Measurements from ENCODE around the gene GPR143.
"Not testable (repeated sequence)": the region's sequence is repeated elsewhere in the genome, so short reads cannot be mapped to it uniquely, and the experiment has no call there.

The GPR143 gene

GRCh38 chrX:9765737-9766097 lies at the start of gene GPR143:
Gene GPR143, minus strand, starts transcription at chrX:9765847. Its CDS starts 30 bp downstream, at chrX:9765817.
- DNase-seq: no peak

DNA sequence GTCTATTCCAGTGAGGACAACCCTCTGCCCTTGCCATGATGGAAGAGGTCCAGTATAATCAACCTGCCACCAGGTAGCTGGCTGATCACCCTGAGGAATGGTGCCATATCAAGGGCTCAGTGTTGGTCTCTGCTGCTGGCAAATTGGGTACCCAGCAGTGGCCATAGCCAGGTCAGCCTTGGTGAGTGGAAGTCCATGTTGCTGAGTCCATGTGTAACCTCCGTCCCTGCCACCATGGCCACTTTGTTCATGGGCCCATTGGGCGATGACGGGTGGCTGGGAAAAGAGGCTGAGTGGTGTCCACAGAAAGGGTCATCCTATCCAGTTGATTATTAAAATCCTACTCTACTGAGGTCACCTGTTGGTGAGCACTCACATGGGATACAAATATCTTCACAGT lies 45.4 kb upstream of the GPR143 start:
- not testable (repeated sequence) for DNase-seq

DNA sequence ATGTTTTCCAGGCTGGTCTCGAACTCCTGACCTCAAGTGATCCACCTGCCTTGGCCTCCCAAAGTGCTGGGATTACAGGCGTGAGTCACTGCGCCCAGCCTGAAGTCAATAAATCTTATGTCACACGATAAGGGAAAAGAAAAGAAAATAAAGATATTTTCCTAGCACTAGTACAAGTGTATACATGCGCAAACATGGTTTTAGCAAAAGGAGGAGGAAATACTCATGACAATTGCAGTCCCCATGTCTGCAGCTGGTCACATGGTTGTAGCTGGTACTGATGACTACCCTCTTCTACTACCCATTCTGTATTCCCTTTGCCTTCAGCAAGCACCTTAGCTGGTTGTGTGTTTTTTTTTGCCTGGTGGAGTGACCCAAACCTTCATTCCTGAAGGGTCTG lies 44.2 kb upstream of the GPR143 start:
- DNase-seq: not testable (repeated sequence)

- DNase-seq: no peak
These were observed 41.9 kb upstream of the GPR143 start for GRCh38 chrX:9807355-9808182.

DNA sequence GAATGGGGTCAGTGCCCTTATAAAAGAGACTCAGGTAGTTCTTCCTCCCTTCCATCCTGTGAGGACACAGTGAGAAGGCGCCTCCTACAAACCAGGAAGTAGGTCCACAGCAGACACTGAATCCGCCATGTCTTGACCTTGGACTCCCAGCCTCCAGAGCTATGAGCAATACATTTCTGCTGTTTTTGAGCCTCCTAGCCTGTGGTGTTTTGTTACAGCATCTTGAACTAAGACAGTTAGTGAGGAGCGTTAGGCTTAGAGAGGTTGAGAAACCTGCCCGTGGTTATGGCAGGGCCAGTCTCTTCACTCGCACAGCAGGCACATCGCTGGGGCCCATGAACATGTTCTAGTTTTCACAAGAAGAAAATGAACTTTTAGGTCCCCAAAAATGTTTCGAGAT lies 40.3 kb upstream of the GPR143 start:
- DNase-seq: no peak

DNA sequence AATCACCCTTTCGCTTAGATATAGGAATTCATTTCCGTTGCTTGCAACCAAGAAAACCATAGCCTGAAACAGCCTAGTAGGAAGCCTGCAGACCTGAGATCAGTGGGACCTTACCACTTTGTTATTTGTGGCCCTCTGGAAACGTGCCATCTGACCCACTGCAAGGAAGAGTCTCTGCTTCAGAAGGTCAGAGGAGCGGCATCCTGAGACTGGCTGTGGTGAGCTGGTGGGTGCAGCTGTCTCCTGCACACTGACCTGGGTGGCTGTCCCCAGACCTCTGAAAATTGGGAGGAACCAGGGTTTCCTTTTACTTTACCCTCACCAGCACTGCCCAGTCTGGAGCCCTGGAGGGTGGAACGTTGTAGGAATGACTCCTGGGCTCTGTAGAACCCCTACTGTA lies 38.8 kb upstream of the GPR143 start:
- no peak for DNase-seq

DNA sequence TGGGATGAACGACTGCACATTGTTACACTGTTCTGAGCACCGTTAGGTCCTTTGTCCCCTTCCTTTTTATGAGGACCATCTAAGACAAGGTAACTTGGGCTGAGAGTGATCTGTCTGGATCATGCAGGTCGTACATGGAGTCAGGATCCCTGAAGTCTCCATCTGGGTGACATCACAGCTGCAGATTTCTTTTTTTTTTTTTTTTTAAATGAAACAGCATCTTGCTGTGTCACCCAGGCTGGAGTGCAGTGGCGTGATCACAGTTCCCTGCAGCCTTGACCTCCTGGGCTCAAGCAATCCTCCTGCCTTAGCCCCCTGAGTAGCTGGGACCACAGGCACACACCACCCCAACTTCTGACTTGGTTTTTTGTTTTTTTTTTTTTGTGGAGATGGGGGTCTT lies 37.1 kb upstream of the GPR143 start:
- DNase-seq: no peak

- DNase-seq: no peak
These were observed 32.0 kb upstream of the GPR143 start for GRCh38 chrX:9797384-9798360.

DNA sequence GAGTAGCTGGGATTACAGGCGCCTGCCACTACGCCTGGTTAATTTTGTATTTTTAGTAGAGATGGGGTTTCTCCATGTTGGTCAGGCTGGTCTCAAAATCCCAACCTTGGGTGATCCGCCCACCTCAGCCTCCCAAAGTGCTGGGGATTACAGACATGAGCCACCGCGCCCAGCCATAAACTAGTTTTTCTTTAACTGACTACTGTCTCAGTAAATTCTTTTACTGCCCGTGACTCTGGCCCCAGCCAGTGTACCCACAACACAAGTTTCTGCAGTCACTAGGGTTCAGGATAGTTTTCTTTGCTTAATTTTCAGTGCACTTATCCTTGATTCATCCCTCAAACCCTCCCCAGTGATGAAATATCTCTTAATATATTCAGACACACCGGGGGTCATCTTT lies 28.8 kb upstream of the GPR143 start:
- no peak for DNase-seq

DNA sequence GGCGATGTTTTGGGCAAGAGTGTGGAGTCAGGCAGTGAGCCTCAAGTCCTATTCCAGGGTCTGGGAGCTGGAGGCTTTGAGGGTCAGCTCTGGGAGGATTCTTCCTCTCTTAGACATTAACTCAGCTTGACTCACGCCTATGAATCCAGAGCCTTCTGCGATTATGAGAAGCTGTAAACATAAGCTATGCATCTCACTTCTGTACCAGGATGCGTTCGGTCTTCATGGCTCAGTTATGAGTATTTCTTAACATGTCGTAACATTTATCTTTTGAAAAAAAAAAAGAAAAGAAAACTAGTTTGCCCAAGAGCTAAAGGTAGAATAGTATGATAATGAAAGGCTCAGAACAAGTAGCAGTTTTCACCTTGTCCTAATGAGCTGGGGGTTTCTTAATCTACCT lies 25.2 kb upstream of the GPR143 start:
- peak; percentile 26 for DNase-seq

DNA sequence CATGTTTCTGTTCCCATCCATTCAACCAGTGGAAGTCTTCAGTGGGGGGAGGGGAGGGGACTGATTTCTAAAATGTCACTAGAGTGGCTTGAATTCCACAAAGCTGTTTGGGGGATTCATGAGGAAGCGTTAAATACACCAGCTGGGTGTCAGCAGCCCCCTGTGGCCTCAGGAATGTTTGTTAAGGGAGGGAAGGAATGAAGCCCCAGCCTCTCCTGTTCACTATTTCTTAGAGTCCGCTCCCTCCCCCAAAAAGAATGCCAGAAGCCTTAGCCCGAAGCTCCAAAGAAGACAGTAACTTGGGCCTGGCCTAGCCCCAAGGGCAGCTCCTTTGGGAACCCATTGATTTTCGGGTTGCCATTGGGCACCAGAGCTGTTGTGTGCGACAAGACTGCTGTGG lies 23.9 kb upstream of the GPR143 start:
- no peak for DNase-seq

DNA sequence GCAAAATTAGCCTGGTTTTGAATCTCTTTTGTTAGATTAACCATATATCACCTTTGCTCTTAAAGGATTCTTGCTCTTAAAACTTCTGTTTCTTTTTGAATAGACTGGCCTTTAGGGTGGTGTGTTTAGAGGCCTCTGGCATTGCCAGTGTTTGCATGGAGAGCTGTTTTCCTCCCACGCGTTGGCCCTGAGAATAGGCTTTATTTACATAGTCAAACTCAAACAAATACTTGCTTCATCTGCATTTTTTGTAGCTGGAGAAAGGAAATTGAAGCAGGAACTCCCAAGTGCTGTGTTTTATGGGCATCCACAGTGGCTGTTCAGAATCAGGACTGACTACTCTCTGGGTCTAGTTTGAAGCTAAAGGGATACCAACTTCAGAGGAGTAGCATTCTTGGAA lies 23.3 kb upstream of the GPR143 start:
- peak; percentile 39 for DNase-seq

DNA sequence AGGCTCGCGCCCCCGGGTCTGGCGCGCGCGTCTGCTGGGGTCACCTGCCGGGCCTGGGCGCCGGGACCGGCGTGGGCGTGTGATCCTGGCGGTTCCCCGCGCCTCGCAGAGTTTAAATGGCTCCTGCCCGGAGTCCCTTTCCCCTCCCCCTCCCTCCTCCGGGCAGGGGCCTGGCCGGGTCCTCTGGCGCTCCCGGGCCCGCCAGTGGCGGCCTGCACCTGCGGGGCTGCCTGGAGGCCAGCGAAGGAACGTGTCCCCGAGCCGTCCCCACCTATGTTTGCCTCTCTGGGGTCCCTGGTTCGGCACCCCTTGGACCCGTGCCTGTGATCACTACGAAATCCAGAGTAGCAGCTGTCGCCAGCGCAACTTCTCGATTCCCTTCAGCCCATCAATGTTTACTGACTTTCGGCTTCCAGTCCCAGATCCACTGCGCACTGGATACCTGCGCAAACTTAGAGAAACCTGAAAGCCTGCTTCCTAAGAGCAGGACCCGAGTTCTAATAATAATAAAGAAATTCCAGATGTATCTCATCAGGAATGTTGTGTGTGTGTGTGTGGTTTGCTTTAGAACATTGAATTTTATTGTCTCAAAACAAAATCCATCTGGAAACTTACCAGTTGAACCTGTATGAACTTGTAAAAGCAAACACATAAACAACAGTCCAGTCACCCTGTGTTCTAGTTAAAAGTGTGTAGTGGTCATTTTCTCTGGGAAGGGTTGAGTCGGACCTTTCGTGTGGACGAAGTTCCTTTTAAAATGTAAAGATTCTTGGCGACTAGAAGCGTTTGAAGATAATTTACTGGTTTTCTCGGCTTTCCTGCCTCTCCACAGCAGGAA lies 21.4 kb upstream of the GPR143 start:
- DNase-seq: no peak

DNA sequence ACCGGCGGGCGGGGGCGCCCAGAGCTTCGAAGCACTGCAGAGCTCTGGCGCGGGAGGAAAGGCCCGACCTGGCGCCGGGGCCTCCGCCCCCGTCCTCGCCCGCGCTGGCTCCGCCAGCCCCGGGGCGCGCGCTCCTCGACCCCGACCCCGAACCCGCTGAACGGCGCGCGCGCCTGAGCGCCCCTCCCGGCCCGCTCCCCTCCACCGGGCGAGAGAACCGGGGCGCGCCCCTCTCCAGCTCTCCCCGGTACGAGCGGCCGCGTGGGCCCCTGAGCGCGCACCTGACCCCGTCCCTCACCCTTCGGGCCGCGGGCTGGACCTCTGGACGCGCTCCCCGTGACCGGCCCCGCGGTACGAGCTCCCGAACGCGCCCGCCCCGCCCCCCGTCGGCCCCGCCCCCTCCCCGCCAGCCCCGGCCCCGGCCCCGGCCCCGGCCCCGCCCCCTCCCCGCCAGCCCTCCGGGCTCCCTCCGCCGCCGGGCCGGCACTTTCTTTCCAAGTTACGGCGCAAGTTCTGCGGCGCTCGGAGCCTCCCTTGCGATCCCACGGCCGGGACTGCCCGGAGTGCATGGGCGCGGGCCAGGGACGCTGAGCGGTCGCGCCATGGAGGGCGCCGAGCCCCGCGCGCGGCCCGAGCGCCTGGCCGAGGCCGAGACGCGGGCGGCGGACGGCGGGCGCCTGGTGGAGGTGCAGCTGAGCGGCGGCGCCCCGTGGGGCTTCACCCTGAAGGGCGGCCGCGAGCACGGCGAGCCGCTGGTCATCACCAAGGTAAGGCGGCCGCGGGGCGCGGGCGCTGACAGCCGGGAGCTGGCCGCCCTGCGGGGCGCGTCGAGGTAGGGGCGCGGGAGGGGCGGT lies 20.5 kb upstream of the GPR143 start, which contains the start of gene SHROOM2:
Gene SHROOM2 (plus strand): TSS at position 486 of the 854 bp plus-strand sequence. CDS start 117 bp downstream, at position 603.
- DNase-seq: no peak

GRCh38 chrX:9785254-9785943 lies 19.8 kb upstream of the GPR143 start:
- DNase-seq: no peak

DNA sequence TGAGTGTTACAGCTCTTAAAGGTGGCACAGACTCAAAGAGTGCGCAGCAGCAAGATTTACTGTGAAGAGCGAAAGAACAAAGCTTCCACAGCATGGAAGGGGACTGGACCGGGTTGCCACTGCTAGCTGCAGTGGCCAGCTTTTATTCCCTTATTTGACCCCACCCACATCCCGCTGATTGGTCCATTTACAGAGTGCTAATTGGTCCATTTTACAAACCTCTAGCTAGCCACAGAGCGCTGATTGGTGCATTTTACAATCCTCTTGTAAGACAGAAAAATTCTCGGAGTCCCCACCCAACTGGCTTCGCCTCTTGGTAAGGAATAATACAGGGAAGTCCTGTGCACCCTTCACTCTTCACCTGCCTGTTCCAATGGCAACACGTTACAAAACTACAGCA lies 18.7 kb upstream of the GPR143 start:
- DNase-seq: no peak

- peak; percentile 45 for DNase-seq
These were observed 16.3 kb upstream of the GPR143 start for GRCh38 chrX:9781941-9782340.

DNA sequence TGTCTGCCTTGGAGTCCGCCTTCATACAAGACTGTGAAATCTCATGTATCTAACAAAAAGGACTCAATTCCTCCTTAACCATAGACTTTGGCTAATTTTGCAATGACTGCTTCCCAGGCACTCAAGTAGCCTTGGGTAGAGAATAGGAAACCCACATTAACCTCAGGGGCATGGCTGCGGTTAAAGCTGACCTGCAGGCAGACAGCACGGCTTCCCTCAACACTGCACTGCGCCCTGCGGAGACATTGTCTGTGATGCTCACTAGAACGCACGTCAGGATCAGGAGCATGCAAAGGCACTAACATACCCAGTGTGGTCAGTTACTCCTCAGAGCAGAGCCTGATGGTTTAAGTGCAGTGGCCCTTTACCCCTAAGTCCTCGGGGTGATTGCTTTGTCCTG lies 10.3 kb upstream of the GPR143 start:
- DNase-seq: no peak

DNA sequence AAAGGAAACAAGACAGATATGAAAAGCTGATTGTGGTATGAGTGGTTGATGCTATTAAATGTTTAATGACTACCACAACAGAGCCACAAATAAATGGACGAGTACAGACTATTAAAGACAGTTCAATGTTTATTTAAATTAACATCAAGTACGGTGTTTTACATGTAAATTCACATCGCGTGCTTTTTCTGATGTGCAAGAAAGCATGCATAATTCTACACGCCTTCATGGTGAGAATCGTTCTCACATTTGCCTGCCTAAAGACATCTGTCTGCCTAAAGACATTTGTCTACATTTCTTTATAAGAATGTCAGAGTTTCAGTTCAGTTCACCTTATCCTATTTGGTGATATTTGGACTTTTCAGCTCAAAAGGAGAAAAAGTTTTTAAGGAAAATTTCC lies 7.3 kb upstream of the GPR143 start:
- no peak for DNase-seq

DNA sequence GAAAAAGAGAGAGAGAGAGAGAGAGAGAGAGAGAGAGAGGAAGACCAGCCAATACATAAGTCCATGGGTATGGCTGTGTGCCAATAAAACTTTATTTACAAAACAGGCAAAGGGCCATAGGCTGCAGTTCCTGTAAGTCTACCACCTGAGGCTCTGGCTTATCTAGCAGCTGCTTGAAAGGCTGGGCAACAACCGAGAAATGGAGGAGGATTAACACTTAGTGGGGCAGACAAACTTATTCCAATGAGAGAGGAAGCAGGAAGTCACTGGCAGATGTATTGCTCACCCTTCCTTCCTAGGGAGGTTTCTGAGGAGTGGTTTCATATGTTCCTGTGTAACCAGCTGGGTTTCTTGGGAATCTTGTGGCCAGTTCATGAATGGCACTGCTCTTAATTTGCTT lies 4.7 kb upstream of the GPR143 start:
- DNase-seq: peak; percentile 5

- DNase-seq: not testable (repeated sequence)
These were observed 2.7 kb upstream of the GPR143 start for GRCh38 chrX:9768321-9768839.
